Measurements from ENCODE around the gene NOTUM. TPM values are rescaled to one million over a fixed set of nuclear protein-coding genes. Genes with fewer than 3 reads are reported as not detected.
"Not testable (repeated sequence)": the region's sequence is repeated elsewhere in the genome, so short reads cannot be mapped to it uniquely, and the experiment has no call there.

Gene NOTUM
- total RNA-seq, 1 experiment from 2014 or later, result 0.24 TPM

DNA sequence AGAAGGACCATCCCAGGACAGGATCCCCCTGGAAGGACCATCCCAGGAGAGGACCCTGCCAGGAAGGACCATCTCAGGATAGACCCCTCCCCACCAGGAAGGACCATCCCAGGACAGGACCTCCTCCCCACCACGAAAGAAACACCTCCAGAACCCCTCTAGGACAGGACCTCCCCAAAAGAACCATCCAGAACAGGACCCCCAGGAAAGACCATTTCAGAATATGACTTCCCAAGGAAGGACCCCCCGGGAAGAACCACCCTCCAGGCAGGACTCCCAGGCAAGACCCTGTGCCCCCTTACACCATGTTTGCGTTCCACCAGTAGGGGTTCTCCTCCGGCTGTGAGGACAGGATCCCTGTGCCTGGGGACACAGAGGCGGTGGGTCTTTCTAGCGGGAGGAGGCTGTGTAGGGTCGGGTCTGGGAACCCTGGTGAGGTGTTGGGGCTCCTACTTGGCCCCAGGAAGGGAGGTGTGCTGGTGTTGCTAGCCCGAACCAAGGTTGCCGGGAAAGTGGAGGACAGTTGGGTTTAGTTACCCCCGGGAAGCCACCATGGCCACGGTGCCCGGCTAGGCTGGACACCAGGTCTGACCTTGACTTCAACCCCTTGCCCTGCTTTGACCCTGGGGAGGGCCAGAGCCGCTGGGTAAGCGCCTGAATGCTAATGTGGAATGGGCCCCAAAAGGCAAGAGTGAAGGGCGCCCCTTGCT lies 2.2 kb downstream of the NOTUM start:
- DNase-seq (ENCODE audit: low read depth), result no peak

DNA sequence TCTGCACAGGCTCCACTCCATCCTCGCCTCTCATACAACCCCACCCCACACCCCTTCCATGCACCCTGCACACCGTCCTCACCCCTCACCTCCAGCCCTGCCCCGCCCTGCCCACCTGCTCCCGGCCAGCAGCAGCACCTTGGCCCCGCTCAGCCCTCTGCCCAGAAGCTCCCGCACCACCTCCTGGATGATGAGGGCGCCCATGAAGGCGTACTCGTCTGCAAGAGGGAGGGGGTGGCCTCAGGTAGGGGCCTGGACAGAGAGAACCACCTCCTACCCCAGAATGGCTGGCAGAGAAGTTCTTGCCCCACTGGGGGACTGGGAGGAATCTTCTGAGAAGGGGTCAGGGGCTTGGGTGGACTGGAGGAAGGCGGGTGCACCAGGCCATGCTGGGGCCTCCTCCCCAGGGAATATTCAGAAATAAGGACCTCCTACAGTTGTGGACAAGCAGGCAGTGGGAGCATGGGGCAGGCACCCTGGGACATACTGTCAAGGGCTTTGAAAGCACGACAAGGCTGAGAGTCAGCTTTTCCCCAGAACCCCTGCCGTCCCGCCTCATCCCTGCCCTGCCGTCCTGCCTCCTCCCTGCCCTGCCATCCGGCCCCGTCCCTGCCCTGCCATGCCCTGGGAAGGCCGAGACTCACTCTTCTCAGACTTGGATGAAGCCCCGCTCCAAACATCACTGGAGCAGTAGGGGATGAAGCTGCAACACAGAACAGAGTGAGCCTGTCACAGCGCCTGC lies 3.1 kb downstream of the NOTUM start:
- no peak for DNase-seq (ENCODE audit: low read depth)

DNA sequence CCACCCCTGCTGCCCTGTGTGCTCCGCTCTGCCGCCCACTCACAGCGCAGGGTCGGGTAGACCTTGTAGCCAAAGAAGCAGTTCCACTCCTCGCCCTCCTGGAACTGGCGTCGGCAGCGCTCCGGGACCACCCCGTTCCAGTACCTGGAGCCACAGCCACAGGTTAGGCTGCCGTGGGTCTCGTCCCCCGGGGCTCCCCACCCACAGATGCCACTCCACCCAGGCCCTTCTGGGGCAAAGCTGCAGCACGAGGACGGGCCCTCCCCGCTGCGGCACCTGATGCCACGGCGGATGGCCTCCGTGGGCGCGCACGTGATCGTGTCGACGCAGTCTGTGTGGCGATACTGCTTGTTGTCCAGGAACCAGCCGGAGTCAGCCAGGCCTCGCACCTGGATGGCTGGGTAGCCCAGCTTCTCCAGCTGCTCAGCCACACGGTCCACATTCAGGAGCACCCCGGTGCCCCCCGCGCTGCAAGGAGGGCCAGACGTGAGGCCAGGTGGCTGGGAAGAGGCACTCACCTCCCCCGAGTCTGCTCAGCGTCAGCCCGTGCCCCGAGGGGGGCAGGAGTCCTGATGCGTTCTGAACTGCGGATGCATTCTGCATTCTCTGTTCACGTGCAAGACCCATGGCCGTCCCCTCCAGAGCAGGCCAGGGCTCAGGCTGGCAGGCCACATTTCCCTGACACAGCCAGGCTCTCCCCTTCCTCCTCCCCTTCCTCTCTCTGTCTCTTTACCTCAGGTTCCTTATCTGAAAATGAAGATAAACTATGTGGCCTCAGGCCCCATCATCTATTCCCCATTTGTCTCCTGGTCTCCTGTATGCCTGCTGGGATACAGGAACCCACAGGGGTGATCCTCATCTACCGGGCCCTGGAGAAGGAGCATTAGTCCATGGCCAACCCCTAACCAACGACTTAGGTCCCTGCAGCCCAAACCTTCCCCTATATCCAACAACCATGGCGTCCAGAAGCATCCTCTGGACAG lies 4.1 kb downstream of the NOTUM start:
- DNase-seq (ENCODE audit: low read depth), result no peak

DNA sequence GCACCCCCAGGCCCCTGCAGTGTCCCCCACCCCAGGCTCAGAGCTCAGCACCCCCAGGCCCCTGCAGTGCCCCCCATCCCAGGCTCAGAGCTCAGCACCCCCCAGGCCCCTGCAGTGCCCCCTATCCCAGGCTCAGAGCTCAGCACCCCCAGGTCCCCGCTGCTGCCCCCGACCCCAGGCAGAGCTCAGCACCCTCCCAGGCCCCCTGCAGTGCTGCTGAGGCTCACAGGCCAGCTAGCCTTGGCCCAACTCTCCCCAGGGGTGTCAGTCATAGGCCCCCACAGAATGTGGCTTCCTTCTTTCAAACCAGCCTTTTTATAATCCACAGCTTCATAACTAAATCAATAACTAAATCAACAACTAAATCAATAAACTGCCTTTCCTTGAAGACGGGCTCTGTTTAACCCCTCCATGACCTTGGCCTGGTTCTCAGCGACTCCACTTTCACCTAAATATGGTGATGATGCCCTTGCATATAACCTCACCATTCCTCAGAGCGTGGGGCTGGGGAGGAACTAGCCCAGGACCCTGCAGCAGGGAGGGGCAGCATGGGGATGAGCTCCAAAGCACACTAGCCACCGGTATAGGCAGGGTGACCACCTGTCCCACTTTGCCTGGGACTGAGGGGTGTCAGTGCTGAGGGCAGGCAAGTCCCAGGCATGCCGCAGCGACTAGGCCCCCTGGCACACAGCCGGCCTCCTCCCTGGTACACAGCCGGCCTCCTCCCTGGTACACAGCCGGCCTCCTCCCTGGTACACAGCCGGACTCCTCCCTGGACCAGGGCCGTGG lies 5.0 kb downstream of the NOTUM start:
- no peak for DNase-seq (ENCODE audit: low read depth)

DNA sequence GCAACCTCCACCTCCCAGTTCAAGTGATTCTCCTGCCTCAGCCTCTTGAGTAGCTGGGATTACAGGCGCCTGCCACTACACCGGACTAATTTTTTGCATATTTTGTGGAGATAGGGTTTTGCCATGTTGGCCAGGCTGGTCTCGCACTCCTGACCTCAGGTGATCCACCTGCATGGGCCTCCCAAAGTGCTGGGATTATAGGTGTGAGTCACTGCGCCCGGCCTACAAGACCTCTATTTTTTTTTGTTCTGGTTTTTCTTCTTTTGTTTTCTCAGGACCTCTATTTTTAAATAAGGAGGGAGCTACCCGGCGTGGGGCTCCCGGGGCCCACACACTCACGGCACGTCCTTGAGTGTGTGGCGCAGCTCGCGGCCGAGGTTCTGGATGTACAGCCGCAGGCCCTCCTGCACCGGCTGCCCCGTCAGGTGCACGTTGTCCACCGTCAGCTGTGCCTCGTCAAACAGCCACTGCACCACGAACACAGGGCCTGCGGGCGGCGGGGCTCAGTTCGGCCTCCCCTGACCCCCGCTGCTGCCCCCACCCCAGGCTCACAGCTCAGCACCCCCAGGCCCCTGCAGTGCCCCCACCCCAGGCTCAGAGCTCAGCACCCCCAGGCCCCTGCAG lies 5.8 kb downstream of the NOTUM start:
- DNase-seq (ENCODE audit: low read depth), result no peak

DNA sequence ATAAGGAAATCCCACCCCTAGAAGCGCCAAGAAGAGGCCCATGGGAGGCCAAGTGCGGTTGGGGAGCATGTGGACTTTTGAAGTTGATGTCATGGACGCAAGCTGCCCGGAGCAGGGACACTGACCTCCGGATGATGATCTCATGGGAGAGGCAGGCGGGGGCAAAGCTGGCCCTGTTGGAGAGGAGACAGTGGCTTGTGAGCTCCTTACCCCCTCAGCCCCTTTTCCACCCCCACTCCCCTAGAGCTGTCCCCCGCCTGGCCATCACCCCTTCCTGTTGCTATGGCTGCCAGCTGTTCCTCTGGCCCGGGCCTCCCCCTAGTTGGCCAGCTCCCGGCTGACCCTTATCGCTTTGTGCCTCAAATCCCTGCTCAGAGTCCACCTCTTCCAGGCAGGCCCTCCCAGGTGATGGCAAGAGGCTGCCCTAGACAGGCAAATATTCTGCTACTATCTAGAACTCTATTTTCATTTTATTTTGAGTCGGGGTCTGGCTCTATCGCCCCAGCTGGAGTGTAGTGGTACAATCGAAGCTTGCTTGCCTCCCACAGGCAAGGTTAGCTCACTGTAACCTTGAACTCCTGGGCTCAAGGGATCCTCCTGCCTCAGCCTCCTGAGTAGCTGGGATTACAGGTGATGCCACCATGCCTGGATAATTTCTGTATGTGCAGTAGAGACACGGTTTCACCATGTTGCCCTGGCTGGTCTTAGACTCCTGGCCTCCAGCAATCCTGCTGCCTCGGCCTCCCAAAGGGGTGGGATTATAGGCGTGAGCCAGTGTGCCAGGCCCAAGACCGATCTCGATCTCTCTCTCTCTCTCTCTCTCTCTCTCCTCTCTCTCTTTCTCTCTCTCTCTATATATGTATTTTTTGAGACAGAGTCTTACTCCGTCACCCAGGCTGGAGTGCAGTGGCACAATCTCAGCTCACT lies 6.6 kb downstream of the NOTUM start:
- no peak for DNase-seq (ENCODE audit: low read depth)

DNA sequence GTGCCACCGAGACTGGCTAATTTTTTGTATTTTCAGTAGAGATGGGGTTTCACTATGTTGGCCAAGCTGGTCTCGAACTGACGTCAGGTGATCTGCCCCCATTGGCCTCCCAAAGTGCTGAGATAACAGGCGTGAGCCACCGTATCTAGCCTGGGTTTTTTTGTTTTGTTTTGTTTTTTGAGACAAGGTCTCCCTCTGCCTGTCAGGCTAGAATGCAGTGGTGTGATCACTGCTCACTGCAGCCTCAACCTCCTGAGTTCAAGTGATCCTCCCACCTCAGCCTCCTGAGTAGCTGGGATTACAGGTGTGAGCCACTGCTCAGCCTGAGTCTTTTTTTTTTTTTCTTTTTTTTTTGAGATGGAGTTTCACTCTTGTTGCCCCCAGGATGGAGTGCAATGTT lies 7.5 kb downstream of the NOTUM start:
- DNase-seq (ENCODE audit: low read depth), result not testable (repeated sequence)

DNA sequence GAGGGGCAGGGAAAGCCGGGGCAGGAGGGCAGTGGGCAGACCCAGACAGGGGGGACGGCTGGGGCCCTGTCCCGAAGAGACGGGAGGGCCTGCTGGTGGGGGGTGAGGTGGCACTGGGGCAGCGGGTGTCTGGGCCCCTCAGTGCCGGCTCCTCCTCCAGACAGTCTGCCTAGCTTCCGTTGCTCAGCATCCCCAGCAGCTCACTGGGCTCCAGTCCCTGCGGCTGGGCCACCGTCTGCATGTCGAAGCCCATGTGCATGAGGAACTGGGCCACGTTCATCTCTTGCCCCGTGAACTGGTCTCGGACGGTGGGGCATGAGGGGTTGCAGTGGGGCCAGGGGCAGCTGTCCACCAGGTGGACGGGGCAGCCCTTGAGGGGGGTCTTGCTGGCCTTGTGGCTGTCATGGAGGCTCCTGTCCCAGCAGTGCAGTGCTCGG lies 8.2 kb downstream of the NOTUM start:
- DNase-seq (ENCODE audit: low read depth), result no peak

DNA sequence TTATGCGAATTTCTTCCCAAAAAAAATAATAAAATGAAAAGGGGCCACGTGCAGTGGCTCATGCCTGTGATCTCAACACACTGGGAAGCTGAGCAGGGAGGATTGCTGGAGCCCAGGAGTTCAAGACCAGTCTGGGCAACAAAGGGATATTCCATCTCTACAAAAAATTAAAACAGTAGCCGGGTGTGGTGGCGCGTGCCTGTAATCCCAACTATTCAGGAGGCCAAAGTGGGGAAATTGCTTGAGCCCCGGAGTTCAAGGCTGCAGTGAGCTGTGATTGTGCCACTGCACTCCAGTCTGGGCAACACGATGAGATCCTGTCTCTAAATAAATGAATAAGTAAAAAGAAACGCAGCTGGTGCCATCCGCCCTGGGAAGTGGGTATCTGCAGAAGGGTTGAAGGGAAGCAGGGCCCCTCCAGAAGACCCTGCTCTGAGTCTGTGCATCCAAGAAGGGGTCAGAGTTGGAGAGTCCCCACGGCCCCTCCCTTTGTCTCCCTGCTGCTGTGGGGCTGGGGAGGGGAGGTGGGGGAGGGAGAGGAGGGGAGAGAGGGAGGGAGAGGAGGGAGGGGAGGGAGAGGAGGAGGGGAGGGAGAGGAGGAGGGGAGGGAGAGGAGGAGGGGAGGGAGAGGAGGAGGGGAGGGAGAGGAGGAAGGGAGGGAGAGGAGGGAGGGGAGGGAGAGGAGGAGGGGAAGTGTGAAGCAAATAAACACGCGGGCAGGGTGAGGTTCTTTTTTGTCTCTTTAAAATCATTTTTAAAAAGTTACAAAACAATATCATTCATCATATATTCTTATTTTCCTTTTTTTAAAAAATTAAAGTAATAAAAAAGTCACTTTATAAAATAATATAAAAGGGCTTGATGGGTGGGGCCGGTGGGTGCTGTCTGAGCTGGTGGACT lies 9.0 kb downstream of the NOTUM start:
- no peak for DNase-seq (ENCODE audit: low read depth)

DNA sequence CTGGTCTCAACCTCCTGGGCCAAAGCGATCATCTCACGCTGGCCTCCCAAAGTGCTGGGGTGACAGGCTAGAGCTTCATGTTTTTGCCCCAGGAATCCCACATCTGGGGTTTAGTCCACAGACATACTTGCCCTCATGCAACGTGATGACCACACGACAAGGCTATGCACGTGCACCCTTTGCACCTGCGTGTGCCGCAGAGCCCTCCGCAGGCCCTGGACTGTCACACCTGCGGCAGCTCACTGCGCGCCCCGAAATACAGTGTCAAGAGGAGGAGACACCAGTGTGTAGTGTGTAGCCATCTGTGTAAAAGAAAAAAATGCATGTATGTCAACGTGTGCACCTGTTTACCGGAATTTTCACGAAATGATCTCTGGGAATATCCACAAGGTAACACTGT lies 10.5 kb downstream of the NOTUM start:
- no peak for DNase-seq (ENCODE audit: low read depth)

DNA sequence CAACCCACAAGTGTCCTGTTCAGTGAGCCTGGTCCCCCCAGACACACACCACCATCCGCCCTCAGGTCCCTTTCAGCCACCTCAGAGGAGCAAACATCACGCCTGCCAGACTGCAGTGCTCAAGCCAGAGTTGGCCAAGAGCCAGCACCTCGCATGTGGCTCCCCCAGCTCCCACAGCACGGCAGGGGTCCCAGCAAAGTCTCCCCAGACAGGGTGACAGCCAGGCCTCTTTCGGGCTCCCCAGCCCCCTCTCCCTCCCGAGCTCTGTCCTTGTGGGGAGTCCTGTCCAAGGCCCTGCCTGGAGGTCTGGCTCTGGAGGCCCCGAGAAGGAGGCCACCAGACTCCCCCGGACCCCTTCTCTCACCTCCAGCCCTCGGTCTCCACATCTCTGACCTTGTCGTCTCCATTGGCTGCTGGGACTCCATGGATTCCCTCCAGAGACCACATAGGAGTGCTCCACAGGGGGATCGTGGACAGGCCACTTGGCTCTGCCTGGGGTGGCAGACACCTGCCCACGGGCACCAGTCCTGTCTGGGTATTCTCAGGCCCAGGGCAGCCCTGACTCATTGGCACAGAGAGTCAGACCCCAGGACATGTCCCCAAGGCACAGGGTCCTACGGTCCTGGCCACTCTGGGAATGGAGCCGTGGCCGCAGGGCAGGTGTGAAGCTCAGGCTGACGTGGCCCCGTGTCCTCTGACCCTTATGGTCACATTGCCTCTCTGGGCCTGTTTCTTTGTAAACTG lies 12.2 kb downstream of the NOTUM start:
- no peak for DNase-seq (ENCODE audit: low read depth)

DNA sequence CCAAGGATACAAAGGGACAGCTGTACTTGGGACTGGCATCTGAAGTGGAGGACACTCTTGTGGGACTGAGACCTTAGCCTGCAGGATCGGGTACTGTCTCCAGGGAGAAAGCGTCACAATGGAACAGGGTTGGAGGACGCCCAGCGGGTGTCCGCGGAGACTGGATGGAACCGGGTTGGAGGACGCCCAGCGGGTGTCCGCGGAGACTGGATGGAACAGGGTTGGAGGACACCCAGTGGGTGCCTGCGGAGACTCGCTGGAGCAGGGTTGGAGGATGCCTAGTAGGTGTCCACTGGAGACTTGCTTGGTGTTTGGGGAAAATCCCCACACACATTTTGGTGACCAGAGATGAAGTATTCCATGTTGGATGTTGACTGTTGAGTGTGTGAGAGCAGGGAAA lies 13.8 kb downstream of the NOTUM start, which contains the start of gene MYADML2:
TSS of gene MYADML2 (minus strand) at position 45 of the 400 bp plus-strand sequence. CDS start 5,492 bp downstream, outside the sequence.
- DNase-seq (ENCODE audit: low read depth), result no peak

DNA sequence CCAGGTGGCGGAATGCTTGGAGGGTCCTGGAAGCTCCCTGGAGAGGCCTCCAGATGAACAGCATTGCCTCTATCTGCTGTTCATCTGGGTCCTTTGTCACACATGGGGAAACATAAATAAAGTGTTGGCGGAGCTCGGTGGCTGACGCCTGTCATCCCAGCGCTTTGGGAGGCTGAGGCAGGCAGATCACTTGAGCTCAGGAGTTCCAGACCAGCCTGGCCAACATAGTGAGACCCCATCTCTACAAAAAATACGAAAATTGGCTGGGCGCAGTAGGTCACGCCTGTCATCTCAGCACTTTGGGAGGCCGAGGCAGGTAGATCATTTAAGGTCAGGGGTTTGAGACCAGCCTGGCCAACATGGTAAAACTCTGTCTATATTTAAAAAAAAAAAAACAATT lies 16.1 kb downstream of the NOTUM start:
- DNase-seq (ENCODE audit: low read depth), result no peak

DNA sequence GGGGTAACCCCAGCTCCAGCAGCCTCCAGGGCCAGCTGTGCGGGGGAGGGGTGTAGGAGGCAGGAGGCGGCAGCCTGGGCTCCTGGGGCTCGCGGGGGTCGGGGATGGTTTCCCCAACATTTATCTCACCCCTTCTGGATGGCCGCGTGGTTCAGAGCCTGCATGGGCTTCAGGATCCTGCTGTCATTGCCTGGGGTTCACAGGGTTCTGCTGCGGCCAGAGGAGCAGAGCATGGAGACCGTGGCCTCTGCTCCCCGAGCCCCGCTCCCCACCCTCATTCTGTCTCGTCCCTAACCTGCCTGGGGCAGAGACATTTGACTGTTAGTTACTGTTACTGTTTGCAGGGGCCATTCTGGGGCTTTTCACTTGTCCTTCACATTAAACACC lies 18.8 kb downstream of the NOTUM start:
- DNase-seq (ENCODE audit: low read depth), result no peak

DNA sequence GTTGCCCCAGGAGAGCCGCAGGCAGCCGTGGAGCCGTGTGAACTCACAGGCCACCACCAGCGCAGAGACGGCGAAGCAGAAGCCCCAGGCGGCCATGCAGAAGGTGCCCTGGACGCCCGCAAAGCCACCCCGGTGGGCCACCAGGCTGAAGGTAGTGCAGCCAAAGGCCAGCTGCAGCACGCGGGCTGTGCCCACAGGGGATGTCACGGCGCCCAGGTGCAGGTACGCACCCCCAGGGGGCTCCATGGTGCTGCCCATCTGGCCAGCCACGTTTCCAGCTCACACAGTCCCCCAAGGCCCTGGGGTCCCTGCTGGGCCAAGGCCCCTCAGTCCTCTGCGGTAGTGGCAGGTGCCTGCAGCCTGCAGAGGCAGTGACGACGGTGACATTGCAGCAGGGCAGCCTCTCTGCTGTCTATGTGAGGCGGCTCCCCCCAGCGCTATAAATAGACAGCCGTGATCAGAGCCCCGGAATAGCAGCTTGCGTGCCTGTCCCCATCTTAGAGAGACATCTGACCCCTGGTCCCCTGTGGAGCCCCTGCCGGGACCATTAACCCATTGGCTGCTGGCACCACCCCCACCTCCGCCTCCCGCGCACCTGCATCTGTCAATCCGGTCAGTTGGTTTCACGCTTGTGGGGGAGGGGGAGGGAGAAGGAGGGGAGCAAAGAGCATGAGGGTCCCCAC lies 19.4 kb downstream of the NOTUM start:
- DNase-seq (ENCODE audit: low read depth), result no peak

DNA sequence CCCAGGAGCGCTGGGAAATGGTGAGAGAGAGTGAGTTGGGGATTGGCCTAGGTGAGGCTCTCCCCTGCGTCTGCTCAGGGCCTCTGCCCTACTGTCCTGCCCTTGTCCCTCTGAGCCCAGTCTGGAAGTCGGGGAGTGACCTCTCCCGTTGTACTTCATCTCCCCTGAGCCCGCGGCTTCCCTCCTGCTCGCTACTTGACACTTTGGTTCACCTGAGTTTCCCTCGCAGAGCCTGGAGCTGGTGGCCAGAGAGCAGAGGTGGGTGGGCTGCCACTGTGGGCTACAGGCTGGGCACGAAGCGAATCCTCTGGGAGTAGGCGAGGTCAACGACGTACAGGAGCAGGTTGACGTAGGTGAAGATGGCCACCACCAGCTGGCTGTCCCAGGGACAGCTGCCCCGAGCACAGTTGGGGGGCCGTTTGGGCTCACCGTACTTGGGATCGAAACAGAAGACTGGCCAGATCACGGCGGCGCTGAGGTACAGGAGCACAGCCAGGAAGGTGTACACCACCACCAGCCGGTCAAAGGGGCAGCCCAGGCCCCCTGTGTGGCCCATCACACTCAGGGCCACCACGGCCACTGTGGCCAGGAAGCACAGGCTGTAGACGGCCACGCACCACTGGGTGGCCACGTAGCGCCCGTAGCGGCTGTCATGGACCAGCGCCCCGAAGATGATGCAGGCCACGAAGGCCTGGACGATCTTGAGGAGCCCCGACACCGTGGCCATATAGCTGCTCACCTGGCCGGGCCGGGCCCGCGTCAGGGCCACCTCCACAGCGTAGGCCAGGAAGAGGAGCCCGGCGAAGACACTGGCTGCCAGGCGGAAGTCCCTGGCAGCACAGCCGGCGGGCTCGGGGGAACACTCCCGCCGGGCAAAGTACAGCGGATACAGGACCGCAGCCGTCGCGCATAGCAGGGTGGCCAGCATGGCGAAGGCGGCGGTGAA lies 20.2 kb downstream of the NOTUM start:
- DNase-seq (ENCODE audit: low read depth), result no peak

Measured in RPMI7951 (cell line).